ENCODE measurements around the gene ADRB1.

ADRB1 gene

DNA sequence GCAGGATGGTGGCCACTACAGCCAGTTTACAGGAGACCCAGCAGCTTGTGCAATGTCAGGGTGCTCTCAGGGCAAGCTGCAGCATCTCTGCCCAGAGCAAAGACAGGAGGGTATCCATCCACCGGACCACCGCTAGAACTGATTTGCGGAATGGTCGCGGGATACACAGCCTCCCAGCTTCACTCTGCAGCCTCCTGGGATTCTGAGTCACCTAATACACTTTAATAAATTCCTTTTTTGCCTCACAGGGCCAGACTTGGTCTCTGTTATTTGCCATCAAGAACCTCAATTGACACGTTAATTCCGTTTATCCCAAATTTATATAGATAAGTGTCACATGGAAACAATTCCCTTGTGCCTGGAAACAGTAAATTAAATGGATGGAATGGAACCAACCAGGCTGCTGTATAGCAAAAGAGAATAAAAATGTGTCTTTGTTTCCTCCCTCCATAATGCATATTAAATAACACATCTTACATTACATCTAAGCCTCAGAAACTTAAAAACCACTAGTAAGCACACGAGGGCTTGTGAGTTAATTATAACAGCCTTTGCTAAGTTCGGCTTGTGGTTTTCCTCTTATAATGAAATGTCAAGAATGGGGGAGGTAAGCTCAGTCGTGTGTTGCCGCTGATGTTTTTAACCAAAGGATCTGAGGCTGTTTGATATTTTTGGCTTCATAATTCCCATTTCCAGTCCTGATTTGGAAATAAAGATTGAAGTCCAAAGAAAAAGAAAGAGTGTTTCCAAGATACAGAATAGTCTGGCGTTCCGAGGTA lies 52.1 kb downstream of the ADRB1 start:
- no peak for FAIRE-seq
